Measurements from ENCODE around the gene DNAJC27. TPM values are rescaled to one million over a fixed set of nuclear protein-coding genes. Genes with fewer than 3 reads are reported as not detected.

Gene DNAJC27
- total and polyA plus RNA-seq, 9 of the 15 experiments (the other 6 are each of a cell fraction or from before 2014, with no cell fraction given), result 0.53 to 5.9 (median 3.0) TPM

GRCh38 chr2:24971536-24972314, at the start of gene DNAJC27 (continued):
- TF ChIP-seq ZNF395 (CRISPR knock-in tag; IDR thresholded peaks at IDR 0.05) (no peak), THAP12 (CRISPR knock-in tag; IDR thresholded peaks at IDR 0.05) (peak; percentile 50), USF2 (CRISPR knock-in tag; IDR thresholded peaks at IDR 0.05) (no peak), FOS (IDR thresholded peaks at IDR 0.05; ENCODE audit: extremely low read depth, insufficient read length) (peak; percentile 56), ZNF146 (CRISPR knock-in tag; IDR thresholded peaks at IDR 0.05; ENCODE audit: unreplicated experiment) (no peak), ZNF253 (CRISPR knock-in tag; conservative IDR thresholded peaks at IDR 0.05) (no peak), CHD1 (IDR thresholded peaks at IDR 0.05; ENCODE audit: low read length) (no peak), FOXO4 (CRISPR knock-in tag; IDR thresholded peaks at IDR 0.05) (no peak), ARID4B (CRISPR knock-in tag; IDR thresholded peaks at IDR 0.05) (peak; percentile 83), KDM2B (CRISPR knock-in tag; IDR thresholded peaks at IDR 0.05) (0 out of 2 replicates have a peak, but pooled peaks have one; percentile 66), TCF7L2 (IDR thresholded peaks at IDR 0.05; ENCODE audit: low read depth, low read length) (0 out of 2 replicates have a peak, but pooled peaks have one; percentile 7), KAT8 (IDR thresholded peaks at IDR 0.05; ENCODE audit: low read depth) (no peak), SIRT6 (IDR thresholded peaks at IDR 0.05; ENCODE audit: low read depth, low read length) (no peak), NR3C1 (CRISPR knock-in tag; IDR thresholded peaks at IDR 0.05) (no peak), MXD1 (CRISPR knock-in tag; IDR thresholded peaks at IDR 0.05; ENCODE audit: borderline replicate concordance, poor library complexity, severe bottlenecking) (no peak), ZC3H8 (IDR thresholded peaks at IDR 0.05) (no peak)

Data from K562 (cell line).